Astrocyte of the hippocampus (primary cell): ENCODE results near the gene PACRG.
"Not testable (repeated sequence)": the region's sequence is repeated elsewhere in the genome, so short reads cannot be mapped to it uniquely, and the experiment has no call there.

ENCODE experiments used
- DNase-seq: peaks from one replicate; pipeline ENCODE4 v3.0.0; 2011; ENCODE audit warnings: low read depth, low spot score

PACRG gene

DNA sequence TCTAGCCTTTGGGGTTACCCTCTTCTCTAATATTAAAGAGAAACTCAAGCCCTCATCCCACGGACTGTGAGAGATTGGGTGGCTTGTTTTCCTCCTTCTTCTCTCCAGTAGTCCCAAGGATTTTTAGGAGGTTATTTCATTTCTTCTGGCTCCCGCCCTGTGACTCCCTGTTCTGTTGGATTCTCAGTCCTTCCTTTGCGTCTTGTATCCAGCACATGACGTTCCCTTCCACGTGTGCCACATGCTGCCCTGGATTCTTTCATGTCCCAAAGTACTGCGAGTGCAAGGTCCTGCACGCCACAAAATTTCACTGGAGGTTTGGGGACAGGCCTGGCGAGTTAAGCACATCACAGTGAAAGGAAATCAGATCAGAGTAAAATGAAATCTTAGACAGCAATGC is 213.4 kb downstream of the PACRG start:
- no peak for DNase-seq

DNA sequence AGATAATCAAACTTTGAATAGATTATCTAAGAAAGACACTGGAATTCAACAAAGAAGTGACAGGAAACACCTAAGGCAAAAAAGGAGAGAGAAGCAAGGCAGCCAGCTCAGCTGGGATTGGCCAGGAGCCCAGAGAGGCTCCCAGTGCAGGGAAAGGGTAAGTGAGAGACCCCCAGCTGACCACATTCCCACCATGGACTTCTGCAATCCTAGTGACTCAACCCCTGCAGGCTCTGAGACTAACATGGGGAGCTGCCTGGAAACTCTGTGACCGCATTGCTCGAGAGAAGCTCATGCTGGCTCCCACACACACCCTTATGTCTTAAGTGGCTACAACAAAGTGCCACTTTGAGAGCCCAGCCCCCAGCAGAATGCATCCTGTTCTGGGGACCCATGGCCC is 215.1 kb downstream of the PACRG start:
- DNase-seq: peak; percentile 91

DNA sequence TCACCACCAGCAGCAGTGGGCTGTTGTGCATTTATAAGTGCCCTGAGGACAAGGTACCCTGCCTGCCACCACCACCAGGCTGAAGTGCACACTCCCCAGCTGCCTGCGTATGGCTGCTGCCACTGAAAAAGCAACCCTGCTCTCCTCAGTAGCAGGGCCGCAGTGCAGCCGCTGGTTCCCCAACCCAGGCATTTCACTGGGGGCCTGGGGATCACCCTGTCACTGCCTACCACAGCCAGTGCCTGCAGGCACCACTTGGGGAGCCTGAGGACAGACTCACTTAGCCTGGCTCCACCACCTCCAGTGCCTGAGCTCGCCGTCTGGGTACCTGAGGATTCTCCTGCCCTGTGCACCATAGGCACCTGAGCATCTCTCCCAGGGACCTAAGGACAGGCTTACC is 215.6 kb downstream of the PACRG start:
- DNase-seq: no peak

DNA sequence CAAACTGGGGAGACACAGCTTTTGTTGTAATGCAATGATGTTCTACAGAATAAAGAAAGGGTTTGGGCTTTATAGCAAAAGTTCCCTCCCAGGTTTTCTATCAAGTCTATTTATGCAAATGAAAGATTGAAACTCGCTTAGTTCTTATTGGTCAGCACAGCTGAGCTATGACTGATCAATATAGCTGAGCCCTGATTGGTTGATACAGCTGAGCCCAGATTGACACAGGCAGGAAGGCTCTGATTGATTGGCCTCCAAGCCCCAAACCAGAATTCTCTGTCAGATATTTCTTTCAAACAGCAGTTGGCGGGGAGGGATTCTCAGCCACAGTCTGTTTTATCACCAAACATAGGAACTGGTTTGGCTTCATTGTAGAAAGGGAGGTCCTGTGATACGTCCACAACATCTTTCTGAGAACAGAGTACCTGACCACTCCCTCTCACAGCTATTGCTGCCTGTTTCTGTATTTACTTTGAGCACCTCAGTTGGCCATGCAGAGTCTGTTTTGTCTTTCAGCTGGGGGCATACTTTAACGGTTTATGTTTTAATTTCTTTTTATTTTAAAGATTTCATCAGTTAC is 223.5 kb downstream of the PACRG start:
- no peak for DNase-seq

DNA sequence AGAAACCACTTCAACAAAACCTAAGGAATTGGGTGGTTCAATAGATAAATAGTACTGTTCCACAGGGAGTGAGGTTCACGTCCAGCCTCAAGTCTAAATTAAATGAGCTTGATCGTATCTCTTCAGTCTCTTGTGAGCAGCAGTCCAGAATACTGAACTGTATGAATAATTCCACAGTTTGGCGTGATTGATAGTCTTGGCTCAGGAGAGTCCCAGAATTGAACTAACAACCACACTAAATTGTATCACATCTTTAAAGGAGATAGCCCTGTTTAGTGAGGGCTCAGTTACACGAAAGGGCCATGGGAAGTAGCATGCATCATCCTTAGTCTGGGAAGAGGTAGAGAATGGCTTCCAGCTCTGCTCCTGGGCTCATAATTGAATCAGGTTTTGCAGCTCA is 224.6 kb downstream of the PACRG start:
- no peak for DNase-seq

DNA sequence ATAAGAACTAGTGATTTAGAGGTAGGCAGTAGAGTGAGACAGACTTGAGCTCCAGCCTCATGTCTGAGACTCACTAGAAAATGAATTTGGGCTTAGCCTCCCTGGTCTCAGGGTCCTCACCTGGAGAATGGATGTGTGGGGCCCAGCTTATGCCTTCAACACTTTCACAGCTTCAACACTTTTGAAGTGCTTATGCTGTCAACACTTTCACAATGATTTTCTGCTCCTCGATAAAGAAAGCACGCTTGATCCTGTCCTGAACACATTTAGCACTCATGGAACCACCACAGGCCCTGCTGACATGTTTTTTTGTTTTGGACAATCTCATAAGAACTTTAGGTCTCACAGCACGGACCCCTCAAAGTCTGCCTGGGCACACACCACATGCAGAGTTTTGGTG is 229.3 kb downstream of the PACRG start:
- DNase-seq: no peak

DNA sequence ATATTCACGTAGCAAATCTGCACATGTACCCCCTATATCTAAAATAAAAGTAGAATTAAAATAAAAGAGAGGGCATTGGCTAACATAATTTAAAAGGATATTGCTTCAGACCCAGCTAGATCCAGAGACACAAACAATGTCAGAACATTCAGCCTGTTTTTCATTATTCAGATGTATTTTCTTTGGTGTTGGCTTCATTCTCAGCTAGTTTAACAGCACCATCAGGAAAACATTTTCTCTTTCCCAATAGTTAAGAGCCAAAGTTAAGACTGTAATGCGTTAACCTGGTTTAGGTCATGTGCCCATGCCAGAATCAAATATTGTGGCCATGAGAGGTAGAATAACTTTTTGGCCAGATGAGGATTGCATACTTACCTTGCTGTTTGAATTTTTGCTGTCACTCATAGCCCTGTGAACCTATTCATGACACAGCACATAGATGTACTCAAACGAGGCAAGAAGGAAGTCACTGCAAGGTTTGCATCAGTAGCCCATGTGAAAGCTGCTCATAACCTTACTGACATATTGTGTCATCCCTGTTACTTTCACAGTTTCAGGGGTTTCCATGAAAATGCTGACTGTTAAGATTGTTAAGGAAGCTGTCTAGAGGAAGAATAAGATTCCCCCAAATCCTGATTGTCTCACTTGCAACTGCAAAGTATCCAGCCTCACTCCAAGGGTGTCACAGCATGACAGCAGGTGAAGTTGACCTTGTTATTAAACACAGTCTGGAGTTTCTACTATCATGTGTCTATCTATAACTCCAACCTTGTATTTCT is 233.1 kb downstream of the PACRG start:
- DNase-seq: no peak

DNA sequence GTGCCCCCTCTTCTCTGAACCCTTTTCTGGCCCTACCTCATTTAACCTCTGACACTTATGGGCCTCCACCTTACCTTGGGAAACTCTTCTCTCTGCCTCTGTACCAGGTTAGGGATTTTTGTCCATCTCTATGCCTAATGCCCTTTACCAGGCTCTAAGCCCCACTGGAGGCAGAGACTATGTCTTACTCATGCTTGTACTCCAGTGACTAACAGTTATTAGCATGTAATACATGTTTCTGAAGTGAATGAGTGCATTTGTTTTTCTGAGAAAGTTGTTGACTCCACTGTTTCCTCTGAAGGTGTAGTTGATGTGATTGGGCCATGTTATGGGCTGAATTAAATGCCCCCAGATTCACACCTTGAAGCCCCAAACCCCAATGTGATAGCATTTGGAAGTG is 234.3 kb downstream of the PACRG start:
- no peak for DNase-seq

DNA sequence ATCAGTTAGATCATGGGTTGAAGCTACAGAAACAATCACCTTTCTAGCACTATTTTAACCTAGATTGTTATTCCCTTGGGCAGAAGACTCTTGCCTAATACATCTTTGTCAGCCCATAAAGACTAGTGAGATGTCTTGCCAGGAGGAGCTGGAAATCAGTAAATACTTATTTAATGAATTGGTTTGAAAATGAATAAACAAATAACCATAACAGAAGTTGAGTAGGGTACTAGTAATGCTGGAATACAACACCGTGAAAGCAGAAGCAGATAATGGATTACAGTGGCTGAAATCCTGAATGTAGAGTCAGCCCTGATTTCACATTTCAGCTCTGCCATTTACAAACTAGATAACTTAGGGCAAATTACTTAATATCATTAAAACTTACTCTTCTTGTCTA is 236.1 kb downstream of the PACRG start:
- no peak for DNase-seq

DNA sequence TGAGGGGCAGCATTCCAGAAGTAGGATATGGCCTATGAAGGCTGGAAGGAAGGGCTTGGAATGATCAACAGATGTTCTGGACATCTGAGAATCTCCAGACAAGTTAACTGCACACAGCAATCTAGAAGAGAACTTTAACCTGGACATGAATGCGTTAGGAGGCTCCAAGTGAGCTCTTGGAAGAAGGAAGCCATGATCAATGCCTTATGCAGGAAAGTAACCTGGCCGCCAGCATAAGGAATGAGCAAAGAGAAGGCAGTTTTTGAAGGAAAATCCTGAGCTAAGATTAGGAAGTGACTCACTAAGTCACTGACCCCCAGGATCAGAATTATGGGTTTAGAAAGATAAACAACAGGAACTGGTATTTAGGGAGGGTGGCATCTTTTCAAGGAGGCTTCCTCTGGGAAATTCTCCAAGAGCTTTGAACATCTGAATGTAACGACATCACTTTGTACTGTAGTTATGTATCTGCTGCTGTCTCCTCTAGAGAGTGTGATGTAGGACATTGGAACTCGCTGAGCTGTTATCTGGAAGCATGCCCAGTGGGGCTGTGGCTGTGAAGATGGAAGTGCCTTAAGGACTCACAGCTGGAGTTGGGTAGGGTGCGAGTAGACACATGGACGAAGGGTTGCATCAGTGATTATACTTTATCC is 236.8 kb downstream of the PACRG start:
- DNase-seq: peak; percentile 91

DNA sequence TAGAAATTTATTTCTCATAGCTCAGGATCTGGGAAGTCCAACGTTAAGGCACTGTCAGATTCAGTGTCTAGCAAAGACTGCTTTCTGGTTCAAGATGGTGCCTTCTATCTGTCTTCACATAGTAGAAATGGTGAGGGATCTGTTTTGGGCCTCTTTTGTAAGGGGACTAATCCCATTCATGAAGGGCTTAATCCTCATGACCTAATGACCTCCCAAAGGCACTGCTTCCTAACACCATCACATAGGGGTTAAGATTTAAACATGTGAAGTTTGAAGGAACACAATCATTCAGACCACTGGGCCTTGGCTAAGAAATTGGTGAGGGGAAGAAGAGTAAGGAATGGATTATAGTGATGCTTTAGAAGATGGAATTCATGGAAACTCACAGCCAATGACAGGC is 237.6 kb downstream of the PACRG start:
- DNase-seq: no peak

DNA sequence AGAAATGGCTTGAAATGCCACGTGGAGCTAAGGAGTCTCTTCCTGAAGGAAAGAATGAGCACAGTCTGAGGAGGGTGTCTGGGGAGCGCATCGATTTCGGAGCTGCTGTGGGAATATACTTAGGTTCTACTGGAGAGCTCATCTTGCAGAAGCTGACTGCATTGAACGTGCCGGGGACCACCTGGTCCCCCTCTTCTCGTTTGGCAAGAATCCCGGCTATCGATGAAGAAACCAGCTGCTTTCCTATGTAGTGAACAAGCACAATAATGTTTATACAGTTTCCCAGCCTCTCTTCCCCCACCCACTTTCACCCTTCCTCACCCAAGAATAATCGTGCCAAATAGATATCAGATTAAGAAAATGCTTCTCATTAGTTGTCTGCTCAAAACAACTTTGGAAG is 242.5 kb downstream of the PACRG start:
- DNase-seq: no peak

DNA sequence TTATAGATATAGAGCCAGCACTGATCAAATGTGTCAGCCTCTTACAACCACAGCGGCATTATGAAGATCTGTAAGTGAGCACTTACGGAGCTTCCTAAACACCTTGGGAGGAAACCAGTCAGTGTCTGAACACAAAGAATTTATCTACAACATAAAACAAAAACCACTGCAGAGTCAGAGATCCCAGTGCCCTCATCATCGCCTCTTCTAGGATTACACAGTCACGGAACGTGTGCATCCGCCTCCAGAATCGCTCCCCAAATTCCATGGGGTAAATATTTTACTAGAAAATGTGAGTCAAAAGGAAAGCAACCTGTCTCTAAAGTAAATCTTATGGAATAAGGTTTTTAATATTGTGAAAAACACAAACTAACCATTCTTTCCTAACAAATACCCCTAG is 243.6 kb downstream of the PACRG start:
- no peak for DNase-seq

DNA sequence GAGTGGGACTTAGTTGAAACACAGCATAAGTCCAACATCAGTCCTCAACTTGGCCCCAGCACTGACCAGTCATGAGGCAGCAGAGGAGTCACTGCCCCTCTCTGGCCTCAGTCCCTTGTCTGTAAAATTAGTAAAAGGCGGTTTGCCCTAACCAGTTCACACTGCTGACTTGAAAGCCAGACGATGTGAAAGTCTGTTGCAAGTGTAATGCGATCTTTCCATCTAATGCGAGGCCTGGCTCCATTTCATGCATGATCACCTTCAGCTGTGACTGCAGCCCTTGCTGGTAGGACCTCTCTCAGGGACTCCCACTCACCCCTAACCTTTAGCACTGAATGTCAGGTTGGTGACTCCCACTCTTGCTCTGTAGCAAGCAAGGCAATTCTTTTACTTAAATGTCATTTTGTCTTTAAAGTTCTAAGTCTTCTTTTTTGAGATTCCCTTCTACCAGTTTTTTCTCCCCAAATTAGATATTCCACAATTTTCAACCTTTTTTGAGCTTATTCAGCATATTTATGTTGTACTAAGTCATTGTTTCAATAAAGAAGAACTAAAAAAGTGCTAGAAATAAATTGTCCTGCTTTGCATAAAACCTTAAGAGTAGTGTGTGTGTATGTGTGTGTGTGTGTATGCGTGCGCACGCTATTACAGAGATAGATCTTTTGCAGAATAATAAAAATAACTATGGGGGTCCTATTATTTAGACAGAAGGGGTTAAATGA is 245.5 kb downstream of the PACRG start:
- no peak for DNase-seq

DNA sequence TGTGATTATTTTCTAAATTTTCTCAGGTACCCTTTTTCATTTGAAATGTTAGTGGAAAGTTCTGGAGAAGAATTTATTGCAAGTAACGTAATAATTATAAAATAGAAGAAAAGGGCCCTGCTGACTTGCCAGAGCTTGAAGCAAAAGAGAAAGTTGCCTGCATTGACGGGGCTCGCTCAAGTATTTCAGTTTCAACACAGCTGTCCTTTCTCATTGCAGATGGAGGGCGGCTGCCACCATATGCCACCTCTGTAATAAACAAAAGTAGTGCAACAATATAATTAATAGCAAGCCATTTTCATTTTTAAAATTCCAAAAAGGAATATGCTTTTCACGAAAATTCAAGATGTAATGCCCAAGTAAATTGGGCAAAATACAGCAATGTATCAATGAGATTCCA is 246.2 kb downstream of the PACRG start:
- no peak for DNase-seq

DNA sequence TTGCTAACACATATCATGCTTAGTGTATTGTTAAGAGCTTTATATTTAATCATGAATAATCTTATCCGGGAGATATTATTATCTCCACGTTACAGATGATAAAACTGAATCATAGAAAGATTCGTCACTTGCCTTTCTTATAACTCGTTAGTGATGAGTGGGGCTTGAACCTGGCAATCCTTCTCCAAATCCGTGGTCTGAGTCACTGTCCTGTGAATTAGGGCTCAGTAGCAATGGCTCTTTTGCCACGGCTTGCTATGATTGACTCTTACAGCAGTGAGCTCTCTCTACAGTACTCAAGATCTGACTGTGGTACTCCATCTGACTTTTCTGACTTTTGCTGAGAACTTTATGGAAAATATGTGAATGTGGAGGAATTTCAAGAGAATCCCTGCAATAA is 246.9 kb downstream of the PACRG start:
- DNase-seq: no peak

DNA sequence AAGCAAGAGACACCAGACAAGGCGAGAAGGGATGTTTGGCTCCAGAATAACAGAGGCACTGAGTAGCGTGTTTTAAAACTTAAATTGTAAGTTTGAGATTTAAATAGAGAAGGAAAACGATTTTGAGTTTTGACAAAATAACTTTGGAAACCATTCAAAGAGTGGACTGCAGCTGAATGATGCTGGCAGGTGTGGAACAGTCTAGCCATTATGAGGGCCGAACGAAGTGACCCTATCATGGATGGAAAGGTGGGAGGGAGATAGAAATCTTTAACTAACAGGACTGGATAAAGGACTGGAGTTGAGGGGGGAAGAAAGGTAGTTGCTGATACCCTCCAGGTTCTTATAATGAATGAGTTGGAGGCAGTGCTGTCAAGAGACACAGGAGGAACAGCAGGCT is 248.4 kb downstream of the PACRG start:
- no peak for DNase-seq

DNA sequence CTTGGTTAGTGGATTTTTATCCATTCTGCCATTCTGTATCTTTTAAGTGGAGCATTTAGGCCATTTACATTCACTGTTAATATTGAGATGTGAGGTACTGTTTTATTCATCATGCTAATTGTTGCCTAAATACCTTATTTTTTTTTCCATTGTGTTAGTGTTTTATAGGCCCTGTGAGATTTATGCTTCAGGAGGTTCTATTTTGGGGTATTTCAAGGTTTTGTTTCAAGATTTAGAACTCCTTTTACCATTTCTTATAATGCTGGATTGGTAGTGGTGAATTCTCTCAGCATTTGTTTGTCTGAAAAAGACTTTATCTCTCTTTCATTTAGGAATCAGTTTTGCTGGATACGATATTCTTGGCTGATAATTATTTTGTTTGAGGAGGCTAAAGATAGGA is 255.5 kb downstream of the PACRG start:
- DNase-seq: not testable (repeated sequence)

DNA sequence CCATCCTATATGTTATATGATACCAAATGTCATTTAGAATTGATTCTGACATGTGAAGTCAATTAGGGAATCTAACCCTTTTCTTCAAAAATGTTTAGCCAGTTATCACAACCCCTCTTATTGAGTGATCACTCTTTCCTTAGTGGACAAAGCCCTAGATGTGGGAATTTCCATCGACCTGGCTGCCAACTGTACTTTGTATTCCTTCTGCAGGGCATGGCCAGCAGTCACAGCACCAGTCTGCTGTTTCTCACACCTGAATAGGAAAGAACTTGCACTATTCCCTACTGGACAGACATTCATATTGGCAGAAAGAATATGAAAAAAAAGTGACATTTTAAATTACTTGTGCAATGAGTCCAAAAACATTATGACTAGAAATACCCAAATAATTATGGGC is 271.0 kb downstream of the PACRG start:
- no peak for DNase-seq

DNA sequence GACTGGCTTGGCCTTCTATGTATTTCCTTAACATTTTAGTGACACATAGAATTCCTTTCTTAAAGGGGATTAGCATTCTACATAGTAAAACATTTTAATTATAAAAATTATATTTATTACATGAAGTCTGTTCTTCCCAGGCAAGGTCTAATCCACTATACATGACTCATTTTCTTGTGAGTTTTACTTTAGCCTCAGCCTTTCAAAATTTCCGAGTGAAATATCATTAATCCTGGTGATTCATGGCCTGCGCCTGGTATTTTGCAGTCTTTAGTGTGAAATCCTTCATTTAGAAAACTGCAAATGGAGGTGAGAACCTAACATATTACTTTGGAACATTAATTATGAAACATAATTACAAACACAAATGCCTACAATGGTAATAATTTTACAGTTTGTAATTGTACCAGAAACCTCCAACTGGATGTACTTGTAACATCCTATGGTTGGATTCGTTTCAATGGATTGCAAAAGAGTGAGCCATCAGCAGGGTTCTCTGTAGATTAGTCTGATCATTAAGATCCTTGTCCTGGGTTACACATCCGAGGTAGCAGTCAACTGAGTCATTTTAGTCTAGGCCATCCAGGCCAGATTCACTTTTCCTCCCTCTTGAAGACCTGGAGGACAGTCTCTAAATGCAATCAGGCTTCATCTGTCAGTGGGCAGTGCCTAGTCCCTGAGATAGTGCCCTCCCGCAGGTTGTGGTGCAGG is 272.0 kb downstream of the PACRG start:
- peak; percentile 65 for DNase-seq

DNA sequence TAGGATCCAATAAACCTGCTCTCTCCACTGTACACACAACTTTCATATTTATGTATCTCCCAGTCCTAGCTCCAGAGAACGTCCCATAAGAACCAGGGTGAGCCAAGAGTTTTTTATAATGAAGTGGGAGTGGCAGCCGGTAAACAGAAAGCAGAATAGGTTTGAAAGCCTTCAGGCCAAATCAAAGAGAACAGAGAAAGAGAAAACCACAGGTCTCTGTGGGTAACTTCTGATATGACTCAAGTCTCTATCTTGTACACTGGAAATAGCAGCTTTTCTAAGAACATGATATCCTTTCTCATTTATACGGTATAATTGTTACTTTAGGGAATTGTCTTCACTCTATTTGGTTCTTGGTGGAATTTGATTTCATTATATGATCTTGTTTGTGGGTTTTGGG is 273.6 kb downstream of the PACRG start:
- peak; percentile 56 for DNase-seq

DNA sequence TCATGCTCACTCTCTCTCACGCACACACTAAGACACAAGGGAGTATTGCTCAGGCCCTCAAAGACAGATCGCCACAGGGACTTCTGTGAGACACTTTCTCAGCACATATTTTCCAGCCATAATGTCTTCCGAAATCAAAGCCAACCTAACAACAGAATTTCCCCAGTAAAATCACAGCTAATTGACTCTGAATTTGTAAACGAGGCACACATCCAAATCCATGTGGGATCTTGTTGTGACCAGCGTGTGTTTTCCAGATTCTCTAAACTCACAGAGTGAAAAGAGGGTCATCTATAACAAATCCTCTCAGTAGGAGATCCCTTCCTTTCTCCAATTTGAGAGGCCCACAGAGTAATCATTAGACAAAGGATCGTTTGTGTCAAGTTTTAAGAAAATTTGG is 280.4 kb downstream of the PACRG start:
- peak; percentile 23 for DNase-seq
